Stimulated activated CD8-positive, alpha-beta memory T cell treated with anti-CD3 and anti-CD28 coated beads, Interleukin-4, amount 100 ng/mL, for 48 hours (primary cell): ENCODE data around the gene PALD1.

ENCODE experiments used
- DNase-seq: peaks from one replicate; pipeline ENCODE4 v3.0.0-alpha.2; 2020

Gene PALD1

DNA sequence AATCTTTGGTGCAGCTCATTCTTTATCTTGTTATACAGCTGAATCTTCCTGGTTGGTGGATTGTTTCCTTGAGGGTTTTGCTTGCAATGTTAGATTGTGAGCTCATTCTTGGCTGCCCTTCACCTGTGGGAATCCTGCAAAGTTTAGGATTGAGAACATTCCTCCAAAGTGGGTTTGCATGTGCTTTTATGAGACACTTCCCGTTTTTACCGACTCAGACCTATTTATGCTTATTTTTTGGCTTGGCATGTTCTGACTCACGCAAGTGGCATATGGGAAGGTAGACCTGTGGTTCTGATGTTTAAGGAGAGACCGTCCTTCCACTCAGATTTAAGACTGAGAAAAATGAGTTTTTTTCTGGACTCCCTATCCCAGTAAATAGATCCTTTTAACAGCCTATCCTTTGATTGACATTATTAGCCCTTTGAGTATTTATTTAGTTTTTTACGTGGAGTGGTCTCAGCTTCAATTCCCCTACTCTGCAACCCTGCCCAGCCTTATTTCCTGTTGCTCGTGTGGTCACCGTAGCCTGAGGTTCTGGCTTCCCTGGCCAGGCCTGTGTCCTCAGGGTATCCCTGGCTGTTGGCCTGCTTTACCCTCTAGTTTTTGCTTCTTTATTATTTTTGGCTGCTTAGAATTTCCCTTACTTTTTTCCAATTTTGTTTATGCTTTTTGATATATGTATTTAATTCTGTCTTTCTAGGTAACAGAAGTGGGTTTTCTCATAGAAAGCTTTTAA, 137.4 kb downstream of the PALD1 start:
- DNase-seq: no peak

DNA sequence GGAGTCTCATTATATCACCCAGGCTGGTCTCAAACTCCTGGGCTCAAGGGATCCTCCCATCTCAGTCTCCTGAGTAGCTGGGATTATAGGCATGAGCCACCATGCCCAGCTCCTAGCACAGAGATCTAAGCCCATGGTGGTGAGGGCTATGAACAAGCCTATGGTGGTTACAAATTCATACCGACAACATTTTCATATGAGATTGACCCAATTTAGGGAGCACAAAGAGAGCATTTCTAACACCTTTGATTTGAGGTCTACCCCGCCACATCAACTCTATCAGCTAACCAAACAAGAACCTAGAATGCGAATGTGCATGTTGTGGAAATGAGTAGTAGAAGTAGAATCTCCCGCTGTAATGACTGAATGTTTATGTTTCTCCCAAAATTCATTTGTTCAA, 138.2 kb downstream of the PALD1 start:
- DNase-seq: no peak
